ENCODE results near the gene SEPTIN5.

Gene SEPTIN5

GRCh38 chr22:19746726-19747125 lies 32.4 kb downstream of the SEPTIN5 start:
- Histone ChIP-seq H3K4me3 (ENCODE audit: low read depth in 1 of 5, low read length in 5 of 5) (no peak overlapping the region), H3K4me1 (ENCODE audit: control insufficient read depth in 5 of 5, insufficient read depth in 5 of 5, low read length in 5 of 5) (peaks cover 0 to 13% (median 7%) of the 10 kb centered on the region in 5 donors), H3K27me3 (ENCODE audit: control insufficient read depth in 5 of 5, insufficient read depth in 4 of 5, low read length in 5 of 5) (peaks cover 11 to 25% (median 14%) of the 10 kb centered on the region in 5 donors), H3K9ac (ENCODE audit: low read length in 5 of 5) (no peak overlapping the region), H3K9me3 (ENCODE audit: control insufficient read depth in 5 of 5, low read length in 5 of 5) (no peaks in the 10 kb centered on the region), H3K36me3 (ENCODE audit: control insufficient read depth in 5 of 5, insufficient read depth in 5 of 5, low read length in 5 of 5) (no peaks in the 10 kb centered on the region), H3K27ac (ENCODE audit: low read depth, low read length) (no peak overlapping the region)

- no peak overlapping the region for H3K27ac ChIP-seq (ENCODE audit: low read depth, low read length)
- H3K9ac ChIP-seq (ENCODE audit: low read length in 5 of 5) = no peak overlapping the region
- H3K9me3 ChIP-seq (ENCODE audit: control insufficient read depth in 5 of 5, low read length in 5 of 5) = no peaks in the 10 kb centered on the region
- peaks cover 11 to 32% (median 18%) of the 10 kb centered on the region in 5 donors for H3K27me3 ChIP-seq (ENCODE audit: control insufficient read depth in 5 of 5, insufficient read depth in 4 of 5, low read length in 5 of 5)
- H3K4me3 ChIP-seq (ENCODE audit: low read depth in 1 of 5, low read length in 5 of 5) = no peak overlapping the region
- no peaks in the 10 kb centered on the region for H3K36me3 ChIP-seq (ENCODE audit: control insufficient read depth in 5 of 5, insufficient read depth in 5 of 5, low read length in 5 of 5)
- H3K4me1 ChIP-seq (ENCODE audit: control insufficient read depth in 5 of 5, insufficient read depth in 5 of 5, low read length in 5 of 5) = peaks cover 0 to 13% (median 7%) of the 10 kb centered on the region in 5 donors
Observed at GRCh38 chr22:19747551-19747950, 33.2 kb downstream of the SEPTIN5 start.

GRCh38 chr22:19748139-19748538 lies 33.8 kb downstream of the SEPTIN5 start:
- no peak overlapping the region for H3K27ac ChIP-seq (ENCODE audit: low read depth, low read length)
- H3K4me1 ChIP-seq (ENCODE audit: control insufficient read depth in 5 of 5, insufficient read depth in 5 of 5, low read length in 5 of 5) = peaks cover 0 to 13% (median 7%) of the 10 kb centered on the region in 5 donors

GRCh38 chr22:19748991-19749664 lies 34.8 kb downstream of the SEPTIN5 start:
- H3K4me1 ChIP-seq (ENCODE audit: control insufficient read depth in 5 of 5, insufficient read depth in 5 of 5, low read length in 5 of 5) = peaks cover 0 to 13% (median 7%) of the 10 kb centered on the region in 5 donors
- H3K4me3 ChIP-seq (ENCODE audit: low read depth in 1 of 5, low read length in 5 of 5) = no peak overlapping the region
- peaks cover 0 to 3% (median 0%) of the 10 kb centered on the region in 5 donors for H3K9me3 ChIP-seq (ENCODE audit: control insufficient read depth in 5 of 5, low read length in 5 of 5)
- no peaks in the 10 kb centered on the region for H3K36me3 ChIP-seq (ENCODE audit: control insufficient read depth in 5 of 5, insufficient read depth in 5 of 5, low read length in 5 of 5)
- H3K27me3 ChIP-seq (ENCODE audit: control insufficient read depth in 5 of 5, insufficient read depth in 4 of 5, low read length in 5 of 5) = peaks cover 11 to 38% (median 31%) of the 10 kb centered on the region in 5 donors
- no peak overlapping the region for H3K9ac ChIP-seq (ENCODE audit: low read length in 5 of 5)
- no peak overlapping the region for H3K27ac ChIP-seq (ENCODE audit: low read depth, low read length)

More at GRCh38 chr22:19748139-19748538, 33.8 kb downstream of the SEPTIN5 start:
- Histone ChIP-seq H3K36me3 (ENCODE audit: control insufficient read depth in 5 of 5, insufficient read depth in 5 of 5, low read length in 5 of 5) (no peaks in the 10 kb centered on the region), H3K27me3 (ENCODE audit: control insufficient read depth in 5 of 5, insufficient read depth in 4 of 5, low read length in 5 of 5) (peaks cover 11 to 32% (median 21%) of the 10 kb centered on the region in 5 donors), H3K4me3 (ENCODE audit: low read depth in 1 of 5, low read length in 5 of 5) (no peak overlapping the region), H3K9ac (ENCODE audit: low read length in 5 of 5) (no peak overlapping the region), H3K9me3 (ENCODE audit: control insufficient read depth in 5 of 5, low read length in 5 of 5) (peaks cover 0 to 3% (median 0%) of the 10 kb centered on the region in 5 donors)

GRCh38 chr22:19749876-19750275 lies 35.6 kb downstream of the SEPTIN5 start:
- Histone ChIP-seq H3K9me3 (ENCODE audit: control insufficient read depth in 5 of 5, low read length in 5 of 5) (peaks cover 0 to 3% (median 0%) of the 10 kb centered on the region in 5 donors), H3K27me3 (ENCODE audit: control insufficient read depth in 5 of 5, insufficient read depth in 4 of 5, low read length in 5 of 5) (peaks cover 13 to 46% (median 38%) of the 10 kb centered on the region in 5 donors), H3K4me3 (ENCODE audit: low read depth in 1 of 5, low read length in 5 of 5) (no peak overlapping the region), H3K36me3 (ENCODE audit: control insufficient read depth in 5 of 5, insufficient read depth in 5 of 5, low read length in 5 of 5) (no peaks in the 10 kb centered on the region), H3K27ac (ENCODE audit: low read depth, low read length) (no peak overlapping the region), H3K9ac (ENCODE audit: low read length in 5 of 5) (no peak overlapping the region), H3K4me1 (ENCODE audit: control insufficient read depth in 5 of 5, insufficient read depth in 5 of 5, low read length in 5 of 5) (peaks cover 0 to 13% (median 7%) of the 10 kb centered on the region in 5 donors)

GRCh38 chr22:19750507-19751490 lies 36.5 kb downstream of the SEPTIN5 start:
- H3K27ac ChIP-seq (ENCODE audit: low read depth, low read length) = no peak overlapping the region
- peaks cover 0 to 3% (median 0%) of the 10 kb centered on the region in 5 donors for H3K9me3 ChIP-seq (ENCODE audit: control insufficient read depth in 5 of 5, low read length in 5 of 5)
- no peaks in the 10 kb centered on the region for H3K36me3 ChIP-seq (ENCODE audit: control insufficient read depth in 5 of 5, insufficient read depth in 5 of 5, low read length in 5 of 5)
- H3K27me3 ChIP-seq (ENCODE audit: control insufficient read depth in 5 of 5, insufficient read depth in 4 of 5, low read length in 5 of 5) = peaks cover 18 to 53% (median 45%) of the 10 kb centered on the region in 5 donors
- peaks cover 0 to 7% (median 6%) of the 10 kb centered on the region in 5 donors for H3K4me1 ChIP-seq (ENCODE audit: control insufficient read depth in 5 of 5, insufficient read depth in 5 of 5, low read length in 5 of 5)
- H3K4me3 ChIP-seq (ENCODE audit: low read depth in 1 of 5, low read length in 5 of 5) = no peak overlapping the region
- H3K9ac ChIP-seq (ENCODE audit: low read length in 5 of 5) = no peak overlapping the region

- Histone ChIP-seq H3K4me1 (ENCODE audit: control insufficient read depth in 5 of 5, insufficient read depth in 5 of 5, low read length in 5 of 5) (peaks cover 0 to 14% (median 10%) of the 10 kb centered on the region in 5 donors), H3K9ac (ENCODE audit: low read length in 5 of 5) (no peak overlapping the region), H3K36me3 (ENCODE audit: control insufficient read depth in 5 of 5, insufficient read depth in 5 of 5, low read length in 5 of 5) (no peaks in the 10 kb centered on the region), H3K27me3 (ENCODE audit: control insufficient read depth in 5 of 5, insufficient read depth in 4 of 5, low read length in 5 of 5) (peaks cover 26 to 58% (median 54%) of the 10 kb centered on the region in 5 donors), H3K4me3 (ENCODE audit: low read depth in 1 of 5, low read length in 5 of 5) (no peak overlapping the region), H3K27ac (ENCODE audit: low read depth, low read length) (no peak overlapping the region), H3K9me3 (ENCODE audit: control insufficient read depth in 5 of 5, low read length in 5 of 5) (peaks cover 0 to 3% (median 0%) of the 10 kb centered on the region in 5 donors)
Observed at GRCh38 chr22:19751497-19752245, 37.4 kb downstream of the SEPTIN5 start.

GRCh38 chr22:19753090-19753842 lies 39.0 kb downstream of the SEPTIN5 start:
- peaks cover 34 to 70% (median 58%) of the 10 kb centered on the region in 5 donors for H3K27me3 ChIP-seq (ENCODE audit: control insufficient read depth in 5 of 5, insufficient read depth in 4 of 5, low read length in 5 of 5)
- H3K4me1 ChIP-seq (ENCODE audit: control insufficient read depth in 5 of 5, insufficient read depth in 5 of 5, low read length in 5 of 5) = peaks cover 0 to 20% (median 13%) of the 10 kb centered on the region in 5 donors
- no peak overlapping the region for H3K9ac ChIP-seq (ENCODE audit: low read length in 5 of 5)
- no peak overlapping the region for H3K27ac ChIP-seq (ENCODE audit: low read depth, low read length)
- H3K36me3 ChIP-seq (ENCODE audit: control insufficient read depth in 5 of 5, insufficient read depth in 5 of 5, low read length in 5 of 5) = no peaks in the 10 kb centered on the region
- no peak overlapping the region for H3K4me3 ChIP-seq (ENCODE audit: low read depth in 1 of 5, low read length in 5 of 5)
- H3K9me3 ChIP-seq (ENCODE audit: control insufficient read depth in 5 of 5, low read length in 5 of 5) = peaks cover 0 to 3% (median 0%) of the 10 kb centered on the region in 5 donors

Data from subcutaneous abdominal adipose tissue (tissue), 5 donors.